ENCODE measurements around the gene TMEM183A. TPM values are rescaled to one million over a fixed set of nuclear protein-coding genes. Genes with fewer than 3 reads are reported as not detected.

The TMEM183A gene
- total RNA-seq, 4 donors from 2014 or later, result 69.0 to 93.9 (median 87.6) TPM

- no peak for DNase-seq (ENCODE audit: extremely low spot score)
- no peak for TF ChIP-seq POLR2A (IDR thresholded peaks at IDR 0.05; ENCODE audit: low read depth)
- H3K9me3 ChIP-seq, result no peaks in the 10 kb centered on the region
- H3K4me3 ChIP-seq, result no peak overlapping the region
- intact Hi-C loops (cut with DNase I), result no loop called here
- WGBS, result 85% methylated on average over 5 of the region's 5 CpGs
- H3K27ac ChIP-seq (replicated peaks in 1 of 4), result no peak overlapping the region
- peaks cover 0 to 19% (median 5%) of the 10 kb centered on the region in 4 donors for H3K36me3 ChIP-seq
- H3K4me1 ChIP-seq, result no peaks in the 10 kb centered on the region
- no peaks in the 10 kb centered on the region for H3K27me3 ChIP-seq
Observed at GRCh38 chr1:203054642-203055041, 47.5 kb downstream of the TMEM183A start.

GRCh38 chr1:203055161-203055799 is 48.1 kb downstream of the TMEM183A start:
- no peak overlapping the region for H3K4me3 ChIP-seq
- no peaks in the 10 kb centered on the region for H3K9me3 ChIP-seq
- DNase-seq (ENCODE audit: extremely low spot score), result no peak
- peaks cover 0 to 14% (median 5%) of the 10 kb centered on the region in 4 donors for H3K36me3 ChIP-seq
- H3K27me3 ChIP-seq, result no peaks in the 10 kb centered on the region
- TF ChIP-seq POLR2A (IDR thresholded peaks at IDR 0.05; ENCODE audit: low read depth) (no peak), POLR2AphosphoS5 (IDR thresholded peaks at IDR 0.05) (no peak), EP300 (IDR thresholded peaks at IDR 0.05) (no peak)
- TF ChIP-seq, protein P1, sequence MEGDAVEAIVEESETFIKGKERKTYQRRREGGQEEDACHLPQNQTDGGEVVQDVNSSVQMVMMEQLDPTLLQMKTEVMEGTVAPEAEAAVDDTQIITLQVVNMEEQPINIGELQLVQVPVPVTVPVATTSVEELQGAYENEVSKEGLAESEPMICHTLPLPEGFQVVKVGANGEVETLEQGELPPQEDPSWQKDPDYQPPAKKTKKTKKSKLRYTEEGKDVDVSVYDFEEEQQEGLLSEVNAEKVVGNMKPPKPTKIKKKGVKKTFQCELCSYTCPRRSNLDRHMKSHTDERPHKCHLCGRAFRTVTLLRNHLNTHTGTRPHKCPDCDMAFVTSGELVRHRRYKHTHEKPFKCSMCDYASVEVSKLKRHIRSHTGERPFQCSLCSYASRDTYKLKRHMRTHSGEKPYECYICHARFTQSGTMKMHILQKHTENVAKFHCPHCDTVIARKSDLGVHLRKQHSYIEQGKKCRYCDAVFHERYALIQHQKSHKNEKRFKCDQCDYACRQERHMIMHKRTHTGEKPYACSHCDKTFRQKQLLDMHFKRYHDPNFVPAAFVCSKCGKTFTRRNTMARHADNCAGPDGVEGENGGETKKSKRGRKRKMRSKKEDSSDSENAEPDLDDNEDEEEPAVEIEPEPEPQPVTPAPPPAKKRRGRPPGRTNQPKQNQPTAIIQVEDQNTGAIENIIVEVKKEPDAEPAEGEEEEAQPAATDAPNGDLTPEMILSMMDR (IDR thresholded peaks at IDR 0.05), result no peak
- intact Hi-C loops (cut with DNase I), result no loop called here
- whole genome bisulfite sequencing, result 95% methylated on average over 15 of the region's 24 CpGs
- no peak overlapping the region for H3K27ac ChIP-seq (replicated peaks in 1 of 4)
- no peaks in the 10 kb centered on the region for H3K4me1 ChIP-seq

DNA sequence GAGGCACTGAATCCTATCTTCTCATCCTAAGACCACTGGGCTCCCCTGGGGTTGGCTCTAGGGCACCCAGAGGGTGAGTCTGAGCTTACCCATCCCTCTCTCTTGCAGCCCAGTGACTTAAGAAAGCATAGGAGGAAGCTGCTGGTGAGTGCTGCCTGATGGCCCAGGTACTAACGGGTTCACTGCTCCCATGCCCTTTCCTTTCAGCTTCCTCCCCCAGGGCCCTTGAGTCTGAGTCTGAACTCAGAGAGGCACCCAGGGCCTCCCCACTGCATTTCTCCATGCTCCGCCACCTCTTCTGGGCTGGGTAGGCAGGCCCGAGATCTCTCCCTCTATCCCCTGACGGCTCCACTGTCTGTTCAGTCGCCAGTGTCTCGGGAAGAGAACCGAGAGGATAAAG is 48.8 kb downstream of the TMEM183A start:
- Histone ChIP-seq H3K27ac (replicated peaks in 1 of 4) (no peak overlapping the region), H3K9me3 (no peaks in the 10 kb centered on the region), H3K4me1 (no peaks in the 10 kb centered on the region), H3K27me3 (no peaks in the 10 kb centered on the region), H3K4me3 (no peak overlapping the region), H3K36me3 (peaks cover 0 to 13% (median 5%) of the 10 kb centered on the region in 4 donors)
- intact Hi-C loops (cut with DNase I), result no loop called here
- no peak for DNase-seq (ENCODE audit: extremely low spot score)
- TF ChIP-seq, protein P1 (IDR thresholded peaks at IDR 0.05), result no peak
- TF ChIP-seq POLR2AphosphoS5 (IDR thresholded peaks at IDR 0.05), result no peak
- TF ChIP-seq EP300 (IDR thresholded peaks at IDR 0.05), result no peak
- no peak for TF ChIP-seq POLR2A (IDR thresholded peaks at IDR 0.05; ENCODE audit: low read depth)
- WGBS, result 100% methylated on average over 5 of the region's 7 CpGs

DNA sequence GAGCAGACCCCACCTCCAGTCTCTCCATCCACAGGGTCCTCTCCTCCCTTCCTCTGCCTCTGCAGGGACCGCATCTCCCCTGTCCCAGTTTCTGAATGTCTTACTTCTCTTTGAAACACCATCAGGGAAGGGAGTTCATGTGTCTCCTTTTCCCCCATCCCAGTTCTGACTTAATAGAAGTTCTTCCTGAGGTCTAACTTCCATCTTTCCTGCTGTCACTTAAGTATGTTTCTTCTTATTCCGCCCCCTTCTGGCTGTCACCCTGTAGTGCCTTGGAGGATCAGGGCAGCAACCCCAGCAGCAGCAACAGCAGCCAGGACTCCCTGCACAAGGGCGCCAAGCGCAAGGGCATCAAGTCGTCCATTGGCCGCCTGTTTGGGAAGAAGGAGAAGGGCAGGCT is 49.3 kb downstream of the TMEM183A start:
- no peak overlapping the region for H3K27ac ChIP-seq (replicated peaks in 1 of 4)
- no peaks in the 10 kb centered on the region for H3K9me3 ChIP-seq
- DNase-seq (ENCODE audit: extremely low spot score), result no peak
- 98% methylated on average over 6 of the region's 6 CpGs for WGBS
- intact Hi-C loops (cut with DNase I), result no loop called here
- TF ChIP-seq POLR2A (IDR thresholded peaks at IDR 0.05; ENCODE audit: low read depth) (no peak), POLR2AphosphoS5 (IDR thresholded peaks at IDR 0.05) (no peak), EP300 (IDR thresholded peaks at IDR 0.05) (no peak)
- TF ChIP-seq, protein P1 (IDR thresholded peaks at IDR 0.05), result no peak
- H3K4me1 ChIP-seq, result no peaks in the 10 kb centered on the region
- no peak overlapping the region for H3K4me3 ChIP-seq
- no peaks in the 10 kb centered on the region for H3K27me3 ChIP-seq
- H3K36me3 ChIP-seq, result peaks cover 0 to 13% (median 5%) of the 10 kb centered on the region in 4 donors

DNA sequence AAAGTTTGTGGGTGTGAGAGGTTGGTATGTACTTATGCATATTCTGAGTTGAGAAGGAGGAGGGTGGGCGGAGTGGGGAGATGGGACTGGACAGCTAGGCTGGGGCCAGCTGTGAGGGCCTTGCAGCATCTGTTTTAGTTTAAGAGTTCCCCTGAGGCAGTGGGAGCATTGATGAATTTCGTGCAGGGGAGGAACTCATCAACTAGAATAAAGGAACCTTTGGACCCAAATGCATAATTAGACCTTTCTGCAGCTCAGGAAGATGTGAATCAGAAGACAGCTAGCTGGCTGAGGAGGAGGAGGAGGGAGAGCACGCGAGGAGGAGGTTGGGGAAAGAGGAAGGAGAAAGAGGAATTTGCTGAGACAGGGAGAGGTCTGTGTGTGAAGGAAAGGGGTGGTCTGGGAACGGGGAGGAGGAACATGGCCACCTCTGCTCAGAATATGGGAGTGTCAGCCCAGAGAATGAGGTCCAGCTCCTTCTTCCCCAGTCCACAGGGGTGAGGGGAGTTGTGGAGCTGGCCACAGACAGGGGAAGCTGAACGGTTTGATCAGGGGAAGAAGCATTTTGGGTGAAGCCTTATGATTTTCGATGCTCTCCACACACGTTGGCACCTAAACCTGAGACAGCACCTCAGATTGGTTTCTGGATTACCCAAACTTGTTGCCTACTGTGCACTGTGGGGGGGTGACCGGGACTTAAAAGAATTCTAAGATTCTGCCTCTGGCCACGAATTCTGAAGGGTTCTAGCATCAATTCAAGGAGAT is 50.9 kb downstream of the TMEM183A start:
- DNase-seq (ENCODE audit: extremely low spot score), result no peak
- TF ChIP-seq EP300 (IDR thresholded peaks at IDR 0.05) (no peak), POLR2AphosphoS5 (IDR thresholded peaks at IDR 0.05) (no peak), POLR2A (IDR thresholded peaks at IDR 0.05; ENCODE audit: low read depth) (no peak)
- TF ChIP-seq, protein P1 (IDR thresholded peaks at IDR 0.05), result no peak

More for the DNA sequence above, 50.9 kb downstream of the TMEM183A start:
- intact Hi-C loops (cut with DNase I), result no loop called here
- no peaks in the 10 kb centered on the region for H3K4me1 ChIP-seq
- H3K27ac ChIP-seq (replicated peaks in 1 of 4), result no peak overlapping the region
- WGBS, result 59% methylated on average over 10 of the region's 10 CpGs
- H3K9me3 ChIP-seq, result no peaks in the 10 kb centered on the region
- H3K36me3 ChIP-seq, result peaks cover 0 to 13% (median 5%) of the 10 kb centered on the region in 4 donors
- no peaks in the 10 kb centered on the region for H3K27me3 ChIP-seq
- H3K4me3 ChIP-seq, result no peak overlapping the region

All from esophagus muscularis mucosa (tissue), 4 donors.